HFFc6 (cell line): ENCODE data around the gene ARHGEF7. TPM values are rescaled to one million over a fixed set of nuclear protein-coding genes. Genes with fewer than 3 reads are reported as not detected.
A peak's percentile ranks its signal among the peaks of the same experiment; 100 is the strongest.

ENCODE experiments used
- DNase-seq: peaks from one replicate; pipeline ENCODE4 v3.0.0-alpha.2; 2018
- H3K27ac Mint-ChIP-seq: 2 replicates; pipeline ENCODE4 v1.8.0; 2020; ENCODE audit warnings: mild to moderate bottlenecking, mixed read lengths
- H3K27me3 Mint-ChIP-seq: 2 replicates; pipeline ENCODE4 v1.8.0; 2021; ENCODE audit warnings: mild to moderate bottlenecking, moderate library complexity, mixed read lengths; ENCODE audit not compliant: insufficient read depth
- H3K36me3 Mint-ChIP-seq: 2 replicates; pipeline ENCODE4 v1.8.0; 2021; ENCODE audit warnings: low read depth, mixed read lengths
- H3K4me1 Mint-ChIP-seq: 2 replicates; pipeline ENCODE4 v1.8.0; 2020; ENCODE audit warnings: low read depth, mixed read lengths
- H3K4me3 Mint-ChIP-seq: 2 replicates; pipeline ENCODE4 v1.8.0; 2020; ENCODE audit warnings: mild to moderate bottlenecking, moderate library complexity, mixed read lengths
- H3K9me3 Mint-ChIP-seq: 2 replicates; pipeline ENCODE4 v1.8.0; 2020; ENCODE audit warnings: mild to moderate bottlenecking, mixed read lengths
- CTCF ChIP-seq: fragments of 200-600 bp; sonication (generic); IDR thresholded peaks from 2 replicates; pipeline ENCODE4 v1.5.0; 2021; ENCODE audit warnings: antibody characterized with exemption, mild to moderate bottlenecking
- total RNA-seq, 6 experiments: library from RNA; stranded (reverse); fragmentation: NEBNext Ultra II Directional; extraction: Animal tissue kit (Norgen Biotek cat#: 25700); gene quantifications; 2 replicates in 1 of 6; 3 replicates in 5 of 6; pipeline ENCODE4 v1.2.3, GENCODE V29; 2021

Gene ARHGEF7
- total RNA-seq, 6 experiments from 2014 or later, result 32.3 to 38.1 (median 35.0) TPM

- Mint-ChIP-seq H3K4me1 (peaks cover 37% of the 10 kb centered on the region), H3K27me3 (peaks cover 1% of the 10 kb centered on the region), H3K36me3 (peaks cover 45% of the 10 kb centered on the region), H3K4me3 (no peak overlapping the region), H3K9me3 (no peaks in the 10 kb centered on the region), H3K27ac (no peak overlapping the region)
- no peak for DNase-seq
- no peak for TF ChIP-seq CTCF
Measured at GRCh38 chr13:111247552-111247951, 132.4 kb downstream of the ARHGEF7 start.

GRCh38 chr13:111248822-111249221, 133.7 kb downstream of the ARHGEF7 start:
- Mint-ChIP-seq H3K36me3 (peaks cover 50% of the 10 kb centered on the region), H3K4me3 (no peak overlapping the region), H3K27ac (no peak overlapping the region), H3K9me3 (no peaks in the 10 kb centered on the region), H3K4me1 (peaks cover 47% of the 10 kb centered on the region), H3K27me3 (peaks cover 2% of the 10 kb centered on the region)
- DNase-seq, result no peak
- TF ChIP-seq CTCF, result no peak

DNA sequence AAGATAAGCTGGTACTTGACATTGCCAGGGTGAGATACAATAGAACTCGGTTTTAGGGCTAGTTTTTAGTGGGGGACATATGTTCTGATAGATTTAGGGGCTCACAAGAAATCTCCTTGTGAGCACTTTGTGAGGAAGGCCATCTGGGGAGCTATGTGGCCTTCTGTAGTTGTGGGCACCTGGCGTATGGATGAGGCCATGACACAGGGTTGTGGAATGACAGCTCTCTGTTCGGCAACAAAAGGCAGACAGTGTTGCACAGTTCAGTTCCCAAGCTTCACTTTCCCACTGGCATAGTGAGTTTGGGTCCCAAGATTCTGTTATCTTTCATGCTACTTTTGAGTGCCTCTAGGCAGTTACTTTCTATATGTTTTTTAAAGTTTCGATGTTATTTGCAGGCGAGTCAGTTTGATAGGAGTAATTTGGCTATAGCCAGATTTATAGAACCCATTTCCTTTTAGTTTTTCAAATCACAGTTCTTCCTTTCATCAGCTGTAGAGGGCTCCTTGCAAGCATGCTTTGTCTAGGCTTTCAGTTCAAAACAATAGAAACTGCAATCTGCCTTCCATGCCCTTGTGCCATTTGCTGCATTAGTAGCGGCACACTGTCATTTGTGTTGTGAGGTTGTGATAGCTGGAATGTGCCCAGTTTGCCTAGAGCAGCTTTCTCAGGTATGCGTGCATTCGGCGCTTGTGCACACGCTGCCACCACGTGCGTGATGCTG, 134.7 kb downstream of the ARHGEF7 start:
- Mint-ChIP-seq H3K4me3 (no peak overlapping the region), H3K4me1 (peaks cover 48% of the 10 kb centered on the region), H3K36me3 (peaks cover 45% of the 10 kb centered on the region), H3K9me3 (no peaks in the 10 kb centered on the region), H3K27me3 (peaks cover 2% of the 10 kb centered on the region), H3K27ac (no peak overlapping the region)
- DNase-seq, result no peak
- no peak for TF ChIP-seq CTCF

- peaks cover 2% of the 10 kb centered on the region for H3K27me3 Mint-ChIP-seq
Measured at GRCh38 chr13:111251646-111252445, 136.7 kb downstream of the ARHGEF7 start.

More at GRCh38 chr13:111251646-111252445, 136.7 kb downstream of the ARHGEF7 start:
- no peak for TF ChIP-seq CTCF
- no peak for DNase-seq
- H3K36me3 Mint-ChIP-seq, result peaks cover 51% of the 10 kb centered on the region
- H3K4me1 Mint-ChIP-seq, result peaks cover 43% of the 10 kb centered on the region
- H3K9me3 Mint-ChIP-seq, result no peaks in the 10 kb centered on the region
- peak overlapping the region; percentile 57 for H3K27ac Mint-ChIP-seq
- H3K4me3 Mint-ChIP-seq, result no peak overlapping the region
